PFSK-1 (cell line): ENCODE results near the gene TBX19.

Source experiments
- FOXP2 ChIP-seq: optimal IDR thresholded peaks from 2 replicates; pipeline ENCODE3; 2011; ENCODE audit warnings: borderline replicate concordance, control low read depth, inconsistent platforms; ENCODE audit not compliant: insufficient read depth; ENCODE audit errors: extremely low read length, extremely low read depth
- POLR2AphosphoS5 ChIP-seq: IDR thresholded peaks from 2 replicates; pipeline ENCODE4 v1.6.1; 2012; ENCODE audit warnings: low read depth, mild to moderate bottlenecking, control low read depth, low read length, moderate library complexity
- REST ChIP-seq, 2 experiments: IDR thresholded peaks; 2 replicates each; pipeline versions ENCODE4 v1.6.1 to v1.8.0; 2011 to 2012; ENCODE audit warnings: low read depth in 2 of 2, low read length in 2 of 2, control low read depth in 1 of 2, inconsistent platforms in 1 of 2, mild to moderate bottlenecking in 1 of 2, moderate library complexity in 1 of 2; ENCODE audit not compliant: insufficient read depth in 1 of 2
- SIN3A ChIP-seq: IDR thresholded peaks from 2 replicates; pipeline ENCODE4 v1.6.1; 2012; ENCODE audit warnings: mild to moderate bottlenecking, low read length, moderate library complexity, borderline replicate concordance; ENCODE audit not compliant: insufficient read depth
- TAF1 ChIP-seq: IDR thresholded peaks from 2 replicates; pipeline ENCODE4 v1.6.1; 2012; ENCODE audit warnings: low read length, control low read depth, borderline replicate concordance; ENCODE audit not compliant: insufficient read depth

The TBX19 gene

GRCh38 chr1:168300626-168301025, 19.9 kb downstream of the TBX19 start:
- TF ChIP-seq SIN3A (no peak), REST (IDR thresholded peaks at IDR 0.05; ENCODE audit: insufficient read depth in 1 of 2, low read depth in 2 of 2, low read length in 2 of 2) (no peak), FOXP2 (no peak), TAF1 (no peak), POLR2AphosphoS5 (no peak)

GRCh38 chr1:168301664-168302320, 21.1 kb downstream of the TBX19 start:
- TF ChIP-seq POLR2AphosphoS5 (no peak), SIN3A (no peak), FOXP2 (no peak)

GRCh38 chr1:168303716-168304540, 23.3 kb downstream of the TBX19 start:
- TF ChIP-seq FOXP2 (no peak), REST (IDR thresholded peaks at IDR 0.05; ENCODE audit: insufficient read depth in 1 of 2, low read depth in 2 of 2, low read length in 2 of 2) (no peak), TAF1 (no peak), POLR2AphosphoS5 (no peak), SIN3A (no peak)

- TF ChIP-seq SIN3A (no peak), POLR2AphosphoS5 (no peak), TAF1 (no peak), FOXP2 (no peak), REST (IDR thresholded peaks at IDR 0.05; ENCODE audit: insufficient read depth in 1 of 2, low read depth in 2 of 2, low read length in 2 of 2) (no peak)
These were observed 24.2 kb downstream of the TBX19 start for GRCh38 chr1:168304865-168305264.

- TF ChIP-seq POLR2AphosphoS5 (no peak), SIN3A (no peak), FOXP2 (no peak), REST (IDR thresholded peaks at IDR 0.05; ENCODE audit: insufficient read depth in 1 of 2, low read depth in 2 of 2, low read length in 2 of 2) (no peak), TAF1 (no peak)
These were observed 32.3 kb downstream of the TBX19 start for GRCh38 chr1:168312718-168313604.
